GM19035 (cell line): ENCODE measurements around the gene SORCS2.

Source experiments
- ATAC-seq: cut with Tn5 transposase; IDR thresholded peaks from one replicate; pipeline ENCODE4 v1.9.1; 2021; ENCODE audit not compliant: unreplicated experiment

SORCS2 gene

DNA sequence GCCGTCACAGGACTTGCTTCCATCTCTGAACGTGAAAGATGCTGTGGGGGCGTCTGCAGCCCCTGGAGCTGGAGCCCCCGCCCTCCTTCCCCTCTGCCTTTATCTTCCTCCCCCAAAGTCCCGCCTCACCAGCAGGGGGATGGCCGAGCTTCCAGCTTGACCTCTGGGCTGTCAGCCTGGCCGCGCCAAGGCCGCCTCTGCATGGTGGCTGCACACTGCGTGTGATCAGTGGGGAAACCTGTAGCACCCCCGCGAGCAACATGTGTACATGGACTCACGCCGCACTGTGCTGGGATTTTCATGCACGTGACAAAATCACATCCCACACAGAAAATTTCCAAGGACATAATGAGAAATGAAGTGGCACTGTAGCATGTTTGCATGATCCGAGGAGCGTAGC, 268.9 kb downstream of the SORCS2 start:
- no peak for ATAC-seq

DNA sequence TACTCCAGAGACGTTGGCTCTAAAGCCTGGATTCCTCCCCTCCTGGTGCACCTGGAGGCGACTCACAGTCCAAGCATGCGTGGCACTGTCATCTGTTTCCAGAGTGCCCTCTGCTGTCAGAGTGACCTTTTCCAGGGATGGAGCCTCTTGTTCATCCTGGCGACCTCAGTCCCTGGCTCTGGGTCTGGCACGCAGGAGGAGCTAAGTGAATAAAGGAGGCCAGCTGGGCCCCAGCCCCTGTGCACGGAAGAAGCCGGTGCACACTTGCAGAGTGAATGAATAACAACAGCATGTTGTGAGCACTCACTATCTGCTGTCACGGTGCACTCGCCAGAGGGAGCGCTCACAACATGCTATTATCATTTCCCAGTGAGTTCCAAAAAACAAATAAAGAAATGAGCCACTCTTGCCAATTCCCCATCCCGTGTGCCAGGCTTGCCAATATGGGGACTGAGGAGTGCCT, 270.2 kb downstream of the SORCS2 start:
- ATAC-seq, result no peak

DNA sequence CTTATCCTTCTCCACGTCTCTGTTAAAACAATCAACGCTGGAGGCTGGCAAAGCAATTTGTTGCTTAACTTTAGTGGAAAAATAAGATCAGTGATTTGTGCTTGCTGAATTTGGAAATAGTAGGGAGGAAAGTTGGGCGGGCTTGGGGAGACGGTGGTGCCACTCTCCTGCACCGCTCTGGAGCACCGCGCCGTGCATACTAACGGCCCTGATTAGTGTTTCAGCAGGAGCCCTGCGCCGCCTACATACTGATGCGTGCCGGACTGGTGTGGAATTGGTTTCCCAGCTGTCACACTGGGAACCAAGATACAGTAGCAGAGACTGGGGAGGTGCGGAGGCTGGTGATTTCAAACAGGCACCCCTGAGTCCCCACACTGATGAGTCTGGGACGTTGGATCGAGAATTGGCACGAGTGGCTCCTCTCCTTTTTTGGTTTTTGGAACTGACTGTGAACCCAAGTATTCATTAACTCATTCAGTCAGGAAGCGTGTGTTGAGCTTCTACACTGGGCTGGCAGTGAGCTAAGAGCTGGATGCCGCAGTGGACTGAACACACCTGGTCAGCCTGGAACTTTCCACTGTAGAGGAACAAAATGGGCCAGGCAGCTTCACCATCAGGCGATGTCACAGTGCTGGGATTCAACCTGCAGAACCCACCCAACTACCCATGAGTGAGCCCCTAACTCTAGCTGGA, 271.4 kb downstream of the SORCS2 start:
- no peak for ATAC-seq

DNA sequence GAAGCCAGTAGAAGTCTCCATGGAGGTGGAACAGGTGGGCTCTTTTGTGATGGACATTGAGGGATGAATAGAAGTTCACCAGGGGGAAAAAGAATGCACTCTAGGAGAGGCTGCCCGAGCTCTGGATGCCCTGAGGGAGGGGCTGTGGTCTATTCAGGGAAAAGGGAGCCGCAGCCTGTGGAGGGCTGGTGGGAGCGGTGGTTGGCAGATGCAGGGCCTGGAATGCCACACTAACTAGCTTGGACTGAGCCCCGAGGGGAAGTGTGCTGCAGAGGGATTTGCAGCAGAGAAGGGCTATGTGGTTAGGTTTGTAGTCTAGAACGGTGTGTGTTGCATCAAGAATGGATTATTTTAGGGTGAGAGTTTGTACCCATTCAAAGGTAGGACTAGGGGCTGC, 271.9 kb downstream of the SORCS2 start:
- ATAC-seq, result no peak

DNA sequence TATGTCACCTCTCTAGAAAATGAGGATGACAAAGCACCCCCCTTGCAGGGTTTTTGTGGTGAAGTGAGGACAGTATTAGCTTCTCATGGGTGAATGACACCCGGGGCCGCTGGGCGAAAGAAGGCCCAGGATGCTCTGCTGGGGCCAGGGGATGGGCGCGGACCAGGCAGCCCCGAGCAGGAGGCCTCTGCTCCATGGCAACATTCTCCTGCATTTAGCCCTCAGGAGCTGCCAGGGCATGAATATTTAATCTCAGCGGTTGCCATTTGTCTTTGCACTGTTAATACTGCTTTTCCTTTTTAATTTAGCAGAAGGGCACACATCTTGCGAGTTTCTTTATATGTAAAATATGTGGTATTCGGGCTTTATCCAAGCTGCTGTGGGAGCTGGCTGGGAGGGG, 272.7 kb downstream of the SORCS2 start:
- ATAC-seq, result no peak

DNA sequence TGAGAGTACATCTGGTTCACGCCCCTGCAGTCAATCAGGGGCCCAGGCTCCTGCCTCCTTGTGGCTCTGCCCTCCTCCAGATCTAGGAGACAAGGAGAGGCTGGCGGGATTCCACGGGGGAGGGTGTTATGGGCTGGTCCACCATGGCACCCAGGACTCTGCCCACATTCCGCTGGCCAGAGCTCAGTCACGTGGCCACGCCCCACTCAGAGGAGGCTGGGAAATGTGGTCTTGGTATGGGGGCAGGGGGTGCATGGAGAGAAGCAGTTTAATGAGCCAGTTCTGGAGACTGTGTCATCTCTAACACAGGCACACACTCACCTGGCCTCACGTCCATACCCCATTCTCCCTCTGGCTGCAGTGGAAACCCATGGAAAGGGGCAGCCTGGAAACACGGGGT, 273.9 kb downstream of the SORCS2 start:
- no peak for ATAC-seq

DNA sequence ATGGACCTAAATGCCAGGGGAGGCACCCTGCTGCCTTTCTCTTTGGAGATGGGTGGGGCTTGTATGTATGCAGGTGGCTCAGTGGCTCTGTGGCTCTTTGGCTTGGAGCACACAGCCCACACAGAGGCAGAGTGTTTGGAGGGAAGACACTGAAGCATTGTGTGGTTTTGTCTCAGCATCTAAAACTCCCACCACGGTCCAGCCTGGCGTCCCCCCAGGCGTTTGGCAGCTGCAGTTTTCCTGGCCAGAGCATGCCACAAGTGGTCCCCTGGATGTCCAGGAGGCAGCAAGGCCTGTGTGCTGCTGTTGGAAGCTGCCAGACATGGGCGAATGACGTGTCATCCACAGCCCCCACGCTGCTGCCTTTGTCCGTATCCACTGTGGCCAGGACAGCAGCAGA, 274.6 kb downstream of the SORCS2 start:
- no peak for ATAC-seq

DNA sequence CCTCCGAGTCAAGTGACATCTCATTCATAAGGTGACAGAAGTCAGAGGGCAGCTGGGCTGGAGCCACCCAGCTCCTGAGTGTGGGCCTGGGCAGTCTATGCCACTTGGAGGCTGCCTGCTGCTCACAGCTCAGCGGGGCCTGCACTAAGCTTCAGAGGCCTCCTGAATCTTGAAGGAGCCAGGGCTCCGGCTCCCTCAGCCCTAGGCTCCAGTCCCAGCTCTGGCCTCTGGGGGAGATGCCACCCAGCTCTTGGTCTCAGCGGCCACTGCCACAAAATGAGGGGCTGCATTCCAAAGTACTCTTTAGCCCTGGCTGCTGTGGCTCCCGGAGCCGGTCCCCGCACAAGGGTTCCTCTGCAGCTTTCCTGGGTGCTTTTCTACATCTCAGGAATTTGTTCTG, 275.1 kb downstream of the SORCS2 start:
- no peak for ATAC-seq

DNA sequence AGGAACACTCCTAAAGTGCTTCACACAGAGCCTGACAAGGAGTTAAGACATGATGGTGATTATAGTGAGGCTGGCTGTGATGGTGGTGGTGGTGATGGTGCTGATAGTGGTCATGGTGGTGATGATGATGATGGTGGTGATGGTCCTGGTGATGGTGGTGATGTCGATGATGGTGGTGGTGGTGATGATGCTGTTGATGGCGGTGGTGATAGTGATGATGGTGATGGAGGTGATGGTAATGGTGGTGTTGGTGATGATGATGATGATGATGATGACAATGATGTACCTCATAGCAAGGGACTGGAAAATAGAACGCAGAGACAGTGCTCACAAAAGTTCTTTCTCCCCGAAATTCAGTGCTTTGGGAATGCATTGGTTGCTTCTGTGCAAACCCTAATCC, 276.7 kb downstream of the SORCS2 start:
- no peak for ATAC-seq

DNA sequence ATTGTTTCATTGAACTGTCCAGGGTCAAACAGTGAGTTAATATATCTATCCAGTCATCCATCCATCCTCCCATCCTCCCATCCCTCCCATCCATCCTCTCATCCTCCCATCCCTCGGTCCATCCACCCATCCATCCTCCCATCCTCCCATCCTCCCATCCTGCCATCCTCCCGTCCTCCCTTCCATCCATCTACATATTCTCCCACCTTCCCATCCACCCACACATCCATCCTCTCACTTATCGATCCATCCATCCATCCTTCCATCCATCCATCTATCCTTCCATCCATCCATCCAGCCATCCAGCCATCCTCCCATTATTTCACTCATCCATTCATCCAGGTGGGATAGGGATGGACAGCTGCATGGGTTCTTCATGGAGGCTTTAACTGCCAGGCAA, 277.8 kb downstream of the SORCS2 start:
- no peak for ATAC-seq

DNA sequence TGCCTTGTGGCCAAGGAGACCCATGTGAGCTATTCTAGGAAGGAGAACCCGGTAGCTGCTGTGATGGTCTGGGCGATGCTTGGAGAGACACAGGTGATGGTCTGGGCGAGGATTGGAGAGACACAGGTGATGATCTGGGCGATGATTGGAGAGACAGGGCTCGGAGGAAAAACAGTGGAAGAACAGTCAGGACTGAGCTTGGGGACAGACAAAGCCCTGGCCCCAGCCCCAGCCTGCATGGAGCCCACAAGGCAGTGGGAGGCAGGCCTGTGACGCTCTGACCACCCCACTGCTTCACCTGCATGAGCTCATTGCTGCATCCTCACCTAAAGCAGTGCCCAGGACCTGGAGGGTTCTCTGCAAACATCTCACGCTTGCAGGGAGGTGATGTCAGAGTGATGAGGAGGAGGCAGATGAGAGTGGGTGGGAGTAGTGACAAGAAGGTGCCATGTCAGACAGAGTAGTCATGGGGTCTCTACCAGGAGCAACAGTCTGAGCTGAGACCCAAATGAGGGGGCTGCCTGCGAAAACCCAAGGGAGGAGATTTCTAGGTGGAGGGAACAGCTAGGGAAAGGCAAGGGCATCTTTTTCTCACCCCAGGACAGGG, 278.3 kb downstream of the SORCS2 start:
- no peak for ATAC-seq

DNA sequence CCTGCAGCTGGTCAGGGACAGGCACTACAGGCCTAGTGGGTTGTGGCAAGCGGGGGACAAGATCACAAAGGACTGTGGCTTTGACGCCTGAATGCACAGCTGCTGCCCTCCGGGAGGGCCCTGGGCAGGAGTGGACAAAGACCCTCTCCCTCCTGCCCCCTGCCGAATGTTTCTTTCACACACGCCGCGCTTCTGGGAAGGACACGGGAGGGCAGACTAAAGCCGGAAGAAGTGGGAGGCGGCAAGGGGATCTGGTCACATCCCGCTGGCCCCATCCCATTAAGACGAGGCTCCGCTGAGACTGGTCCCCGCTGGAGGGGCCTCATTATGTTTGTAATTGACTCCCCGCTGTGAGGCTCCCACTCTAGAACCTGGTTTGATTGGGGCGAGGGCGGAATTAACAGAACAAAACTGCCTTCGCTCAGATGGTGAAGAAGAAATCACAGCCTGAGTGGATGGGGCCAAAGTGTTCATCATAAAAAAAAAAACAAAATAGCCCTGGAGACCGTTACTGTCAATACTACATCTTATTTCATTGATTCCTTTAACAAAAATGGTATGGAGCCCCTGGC, 280.2 kb downstream of the SORCS2 start:
- no peak for ATAC-seq

DNA sequence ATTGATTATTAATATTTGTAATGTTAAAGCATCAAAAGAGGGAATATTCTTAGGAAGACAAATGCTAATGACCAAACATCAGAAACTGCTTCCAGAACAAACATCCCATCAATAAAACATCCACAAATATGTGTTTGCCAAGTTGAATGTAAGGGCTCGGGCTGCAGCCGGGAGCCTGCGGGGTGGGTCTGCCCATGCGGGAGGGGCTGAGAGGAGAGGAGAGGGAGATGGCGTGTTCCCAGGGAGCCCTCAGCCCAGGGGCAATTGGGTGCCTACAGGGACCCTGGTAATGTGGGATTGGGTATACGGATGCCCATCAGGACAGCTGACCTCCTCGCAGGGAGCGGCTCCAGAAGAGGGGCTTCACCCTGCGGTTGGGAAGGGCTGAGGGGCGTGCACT, 280.7 kb downstream of the SORCS2 start:
- ATAC-seq, result no peak

DNA sequence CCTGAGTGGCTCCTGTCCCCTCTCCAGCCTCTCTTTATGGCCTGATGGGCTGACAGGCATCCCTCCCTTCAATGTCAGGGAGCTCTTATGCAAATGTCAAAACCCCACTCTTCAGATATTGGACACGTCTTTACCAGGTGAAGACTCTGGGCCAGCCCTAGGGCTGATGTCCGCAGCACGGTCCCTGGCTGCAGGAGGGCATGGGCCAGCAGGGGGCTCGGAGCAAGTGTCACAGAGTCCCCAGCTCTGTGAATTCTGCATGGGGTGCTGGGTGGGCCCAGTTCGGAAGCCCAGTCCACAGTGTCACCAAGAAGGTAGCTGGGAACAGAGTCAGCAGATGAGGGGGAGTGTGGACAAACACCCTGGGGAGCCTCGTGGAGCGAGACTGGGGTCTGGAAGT, 282.0 kb downstream of the SORCS2 start:
- no peak for ATAC-seq

DNA sequence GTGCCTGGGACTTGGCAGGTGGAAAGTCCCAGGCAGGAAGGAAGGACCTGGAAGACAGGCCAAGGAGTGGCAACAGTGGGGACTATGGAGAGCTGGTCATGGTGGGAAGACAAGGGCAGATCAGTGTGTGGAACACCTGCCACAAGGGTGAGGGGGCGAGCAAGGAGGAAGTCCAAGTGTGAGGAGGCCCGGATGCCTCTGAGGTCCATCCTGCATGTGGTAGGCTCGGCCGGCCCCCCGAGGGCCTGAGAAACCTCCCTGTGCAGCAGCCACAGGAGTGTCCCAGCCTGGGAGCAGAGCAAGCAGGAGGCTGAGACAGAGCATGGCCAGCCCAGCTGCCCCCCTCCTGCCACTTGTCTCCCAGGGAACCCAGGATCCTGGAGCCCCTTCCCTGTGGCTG, 282.9 kb downstream of the SORCS2 start:
- no peak for ATAC-seq

DNA sequence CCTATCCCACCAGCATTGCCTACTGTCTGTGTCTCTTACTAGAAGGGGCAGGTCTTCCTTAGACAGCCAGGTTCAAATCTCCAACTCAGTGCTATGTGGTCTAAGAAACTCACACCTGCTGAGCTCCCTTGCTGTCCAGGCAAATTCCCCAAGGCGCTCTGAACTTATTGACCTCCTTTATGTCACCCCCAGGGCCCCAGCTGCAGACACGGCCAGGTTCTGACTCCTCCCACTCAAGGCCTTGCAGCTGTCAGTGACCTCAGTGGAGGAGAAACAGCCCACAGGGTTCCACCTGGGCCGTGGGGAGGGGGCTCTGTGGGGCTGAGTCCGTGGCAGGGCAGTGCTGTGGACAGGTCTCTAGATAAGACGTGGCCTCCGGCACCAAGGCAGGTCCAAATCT, 284.5 kb downstream of the SORCS2 start:
- ATAC-seq, result no peak

DNA sequence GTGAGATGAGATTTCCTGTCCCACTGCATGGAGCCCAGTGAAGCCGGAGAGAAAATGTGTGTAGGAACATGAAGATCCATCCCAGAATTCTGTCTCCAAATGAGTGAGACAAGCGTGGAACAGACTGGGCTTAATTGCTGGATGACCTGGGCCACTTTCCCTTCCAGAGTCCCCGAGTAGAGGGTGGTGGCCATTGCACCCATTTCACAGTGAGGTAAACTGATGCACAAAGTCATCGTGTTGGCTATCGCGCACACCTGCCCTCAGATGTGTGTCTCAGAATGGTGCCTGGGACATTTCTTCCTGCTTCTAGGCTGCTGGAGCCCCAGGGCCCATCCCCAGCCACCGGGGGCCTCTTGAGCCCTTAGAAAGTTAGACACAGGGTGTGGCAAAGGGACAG, 285.4 kb downstream of the SORCS2 start:
- ATAC-seq, result no peak

DNA sequence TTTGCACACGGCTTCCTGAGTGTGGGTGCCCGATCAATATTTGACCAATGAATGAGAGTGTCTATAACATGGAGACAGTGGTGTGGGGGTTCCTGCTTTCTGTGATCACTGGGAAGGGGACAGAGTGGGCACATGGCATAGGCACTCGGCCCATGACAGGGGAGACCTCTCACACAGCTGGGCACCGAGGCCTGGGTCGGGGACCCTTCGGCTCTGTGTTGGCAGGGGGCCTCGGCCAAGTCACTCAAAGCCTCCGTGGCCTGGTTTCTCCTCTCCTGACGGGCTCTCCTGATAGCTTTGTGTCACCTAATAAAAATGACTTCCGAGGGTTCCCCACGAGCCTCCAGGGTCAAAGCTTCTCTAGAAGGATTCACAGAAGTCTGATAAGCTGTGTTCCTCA, 286.3 kb downstream of the SORCS2 start:
- ATAC-seq, result no peak

DNA sequence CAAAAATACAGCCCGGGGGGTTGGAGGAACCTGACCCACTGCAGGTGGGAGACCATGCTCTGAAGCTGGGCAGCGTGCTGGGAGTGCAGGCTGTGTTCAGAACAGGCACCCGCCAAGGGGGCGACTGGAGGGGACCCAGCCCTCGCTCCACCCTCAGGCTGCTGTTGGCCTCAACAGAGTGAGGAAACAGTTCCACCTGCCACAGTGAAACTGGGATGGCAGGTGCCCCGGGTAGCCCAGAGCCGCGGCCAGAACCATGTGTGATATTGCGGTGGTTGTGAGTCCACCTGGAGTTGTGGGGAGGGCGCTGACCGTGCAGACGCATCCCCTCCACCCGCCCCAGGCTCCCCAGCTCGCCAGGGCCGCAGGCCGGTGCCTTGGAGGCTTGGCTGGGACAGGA, 288.1 kb downstream of the SORCS2 start:
- ATAC-seq, result no peak

DNA sequence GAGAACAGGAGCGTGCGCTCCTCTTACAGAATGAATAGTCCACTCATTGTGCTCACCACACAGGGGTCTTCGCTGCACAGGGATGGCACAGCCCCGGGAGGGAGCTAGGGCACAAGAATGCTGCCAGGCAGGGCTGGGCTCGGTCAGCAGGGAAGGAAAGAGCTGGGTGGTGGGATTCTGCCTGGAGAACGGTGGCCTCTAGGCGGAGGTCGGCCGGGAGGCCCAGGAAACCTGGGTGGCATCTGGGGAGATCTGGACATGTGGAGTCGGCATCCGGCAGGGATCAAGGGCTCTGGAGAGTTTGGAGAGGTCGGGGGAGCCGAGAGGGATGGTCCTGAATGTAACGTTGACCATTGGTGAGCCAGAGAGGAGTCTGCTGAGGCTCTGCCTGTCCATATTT, 288.9 kb downstream of the SORCS2 start:
- ATAC-seq, result no peak

DNA sequence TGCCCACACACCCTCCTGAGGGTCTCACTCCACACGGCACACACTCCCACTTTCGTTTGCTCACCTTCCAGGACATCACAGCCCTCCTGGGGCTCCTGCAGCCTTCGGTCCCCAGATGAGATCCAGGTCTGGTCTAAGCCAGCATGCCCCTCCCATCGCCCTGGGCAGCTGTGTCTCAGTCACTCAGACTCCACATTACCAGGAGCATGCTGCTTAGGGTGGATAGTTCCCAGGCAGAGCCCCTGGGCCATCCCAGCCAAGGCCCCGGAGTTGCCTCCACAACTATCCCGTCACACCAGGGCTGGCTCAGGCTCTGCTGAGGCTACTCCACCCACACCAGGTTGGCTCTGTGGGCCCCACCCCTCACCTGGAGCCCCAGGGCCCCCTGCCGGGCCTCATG, 292.8 kb downstream of the SORCS2 start:
- no peak for ATAC-seq

DNA sequence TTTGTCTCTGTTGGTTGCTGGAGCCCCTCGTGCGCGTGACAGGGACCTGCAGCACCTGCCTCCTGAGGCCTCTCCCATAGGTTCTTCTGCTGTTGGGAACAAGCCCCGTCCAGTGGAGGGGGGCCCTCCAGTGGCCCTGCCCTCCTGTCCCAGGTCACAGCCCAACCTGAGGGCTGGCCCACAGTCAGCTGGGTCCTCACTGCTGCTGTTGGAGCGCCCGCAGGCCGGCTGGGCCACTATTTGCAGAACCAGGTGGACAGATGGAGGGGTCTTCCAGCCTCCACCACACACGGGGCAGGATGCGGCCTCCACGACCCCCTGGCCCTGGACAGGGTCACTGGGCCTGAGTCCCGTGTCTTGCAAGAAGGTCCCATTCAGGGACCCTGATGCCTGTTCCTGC, 293.8 kb downstream of the SORCS2 start:
- no peak for ATAC-seq

DNA sequence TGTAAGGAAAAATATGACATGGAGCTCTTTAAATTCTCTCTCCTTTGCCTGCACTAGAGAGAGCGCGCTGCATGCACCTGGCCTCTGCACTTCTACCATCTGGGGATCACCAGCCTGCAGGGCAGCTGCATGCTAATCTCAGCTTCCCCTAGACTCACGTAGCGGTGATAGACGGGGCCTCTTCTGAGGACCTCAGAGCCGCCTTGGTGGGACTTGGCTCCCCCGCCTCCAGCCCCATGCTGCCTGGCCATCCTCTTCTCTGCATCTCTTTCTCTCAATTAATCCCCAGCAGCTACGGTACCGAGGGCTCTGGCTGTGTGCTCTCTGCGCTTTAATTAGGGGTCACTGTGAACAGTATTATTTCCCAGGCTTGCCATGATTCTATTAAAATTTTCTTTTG, 295.2 kb downstream of the SORCS2 start:
- ATAC-seq, result no peak
